Measurements from ENCODE around the gene DRD2.

The DRD2 gene

GRCh38 chr11:113385749-113386148, 89.4 kb downstream of the DRD2 start:
- DNase-seq (ENCODE audit: insufficient read length, low spot score) (no peak), FAIRE-seq (no peak)
- no peak for TF ChIP-seq CTCF (IDR thresholded peaks at IDR 0.05; ENCODE audit: insufficient read depth, missing control alignments)

- TF ChIP-seq CTCF (IDR thresholded peaks at IDR 0.05; ENCODE audit: insufficient read depth, missing control alignments): no peak
- FAIRE-seq (no peak), DNase-seq (ENCODE audit: insufficient read length, low spot score) (no peak)
Observed at GRCh38 chr11:113384551-113384950, 90.6 kb downstream of the DRD2 start.

GRCh38 chr11:113382121-113382520, 93.1 kb downstream of the DRD2 start:
- FAIRE-seq (no peak), DNase-seq (ENCODE audit: insufficient read length, low spot score) (no peak)
- TF ChIP-seq CTCF (IDR thresholded peaks at IDR 0.05; ENCODE audit: insufficient read depth, missing control alignments): no peak

- FAIRE-seq: no peak
- no peak for DNase-seq (ENCODE audit: insufficient read length, low spot score)
- TF ChIP-seq CTCF (IDR thresholded peaks at IDR 0.05; ENCODE audit: insufficient read depth, missing control alignments): no peak
Observed at GRCh38 chr11:113378692-113379091, 96.5 kb downstream of the DRD2 start.

- no peak for FAIRE-seq
- DNase-seq (ENCODE audit: insufficient read length, low spot score): no peak
- TF ChIP-seq CTCF (IDR thresholded peaks at IDR 0.05; ENCODE audit: insufficient read depth, missing control alignments): no peak
Observed at GRCh38 chr11:113377681-113378412, 97.4 kb downstream of the DRD2 start.

GRCh38 chr11:113376156-113376555, 99.0 kb downstream of the DRD2 start:
- no peak for TF ChIP-seq CTCF (IDR thresholded peaks at IDR 0.05; ENCODE audit: insufficient read depth, missing control alignments)
- peak; percentile 81 for FAIRE-seq
- DNase-seq (ENCODE audit: insufficient read length, low spot score): no peak

GRCh38 chr11:113375402-113375801, 99.8 kb downstream of the DRD2 start:
- FAIRE-seq: no peak

More at GRCh38 chr11:113375402-113375801, 99.8 kb downstream of the DRD2 start:
- no peak for TF ChIP-seq CTCF (IDR thresholded peaks at IDR 0.05; ENCODE audit: insufficient read depth, missing control alignments)
- DNase-seq (ENCODE audit: insufficient read length, low spot score): no peak

Measured in D721Med (cell line).